Duodenal mucosa (tissue), 2 donors: ENCODE measurements around the gene UNC119.

ENCODE experiments used
- H3K27ac ChIP-seq: one replicate; pipeline ENCODE4 v1.7.0; 2013; ENCODE audit warnings: low read depth, low read length
- H3K27me3 ChIP-seq, 2 donors: one replicate each; pipeline ENCODE4 v1.7.0; 2013; ENCODE audit warnings: low read length in 2 of 2, control low read depth in 1 of 2; ENCODE audit not compliant: insufficient read depth in 2 of 2, control insufficient read depth in 1 of 2
- H3K36me3 ChIP-seq, 2 donors: one replicate each; pipeline ENCODE4 v1.7.0; 2013; ENCODE audit warnings: low read length in 2 of 2, control low read depth in 1 of 2; ENCODE audit not compliant: insufficient read depth in 2 of 2, control insufficient read depth in 1 of 2
- H3K4me1 ChIP-seq, 2 donors: one replicate each; pipeline ENCODE4 v1.7.0; 2013; ENCODE audit warnings: low read length in 2 of 2, control low read depth in 1 of 2; ENCODE audit not compliant: insufficient read depth in 2 of 2, control insufficient read depth in 1 of 2
- H3K4me3 ChIP-seq, 2 donors: one replicate each; pipeline ENCODE4 v1.7.0; 2013; ENCODE audit warnings: low read length in 2 of 2, low read depth in 1 of 2
- H3K9ac ChIP-seq, 2 donors: one replicate each; pipeline ENCODE4 v1.7.0; 2013; ENCODE audit warnings: low read length in 2 of 2, low read depth in 1 of 2
- H3K9me3 ChIP-seq, 2 donors: one replicate each; pipeline ENCODE4 v1.7.0; 2013; ENCODE audit warnings: low read length in 2 of 2, control low read depth in 1 of 2; ENCODE audit not compliant: control insufficient read depth in 1 of 2

The UNC119 gene

GRCh38 chr17:28509789-28510188, 42.6 kb downstream of the UNC119 start:
- H3K27ac ChIP-seq: no peak overlapping the region
- H3K9me3 ChIP-seq: no peaks in the 10 kb centered on the region
- H3K9ac ChIP-seq: no peak overlapping the region
- peaks cover 3 to 7% of the 10 kb centered on the region in 2 donors for H3K4me1 ChIP-seq
- H3K27me3 ChIP-seq: peaks cover 17 to 24% of the 10 kb centered on the region in 2 donors
- no peak overlapping the region for H3K4me3 ChIP-seq
- no peaks in the 10 kb centered on the region for H3K36me3 ChIP-seq

GRCh38 chr17:28508211-28508724, 44.2 kb downstream of the UNC119 start:
- H3K9me3 ChIP-seq: no peaks in the 10 kb centered on the region
- H3K4me3 ChIP-seq: no peak overlapping the region
- H3K9ac ChIP-seq: no peak overlapping the region
- no peaks in the 10 kb centered on the region for H3K4me1 ChIP-seq
- peaks cover 8 to 18% of the 10 kb centered on the region in 2 donors for H3K27me3 ChIP-seq
- H3K36me3 ChIP-seq: no peaks in the 10 kb centered on the region
- H3K27ac ChIP-seq: no peak overlapping the region

- peaks cover 8 to 18% of the 10 kb centered on the region in 2 donors for H3K27me3 ChIP-seq
- H3K36me3 ChIP-seq: no peaks in the 10 kb centered on the region
- H3K9ac ChIP-seq: no peak overlapping the region
- no peaks in the 10 kb centered on the region for H3K4me1 ChIP-seq
- no peak overlapping the region for H3K27ac ChIP-seq
- H3K9me3 ChIP-seq: no peaks in the 10 kb centered on the region
- no peak overlapping the region for H3K4me3 ChIP-seq
These were observed 44.7 kb downstream of the UNC119 start for GRCh38 chr17:28507567-28508203.

- no peak overlapping the region for H3K9ac ChIP-seq
- peaks cover 8 to 18% of the 10 kb centered on the region in 2 donors for H3K27me3 ChIP-seq
- no peaks in the 10 kb centered on the region for H3K36me3 ChIP-seq
- H3K9me3 ChIP-seq: no peaks in the 10 kb centered on the region
- H3K4me3 ChIP-seq: no peak overlapping the region
- H3K27ac ChIP-seq: no peak overlapping the region
- no peaks in the 10 kb centered on the region for H3K4me1 ChIP-seq
These were observed 45.5 kb downstream of the UNC119 start for GRCh38 chr17:28506763-28507487.

- peaks cover 8 to 18% of the 10 kb centered on the region in 2 donors for H3K27me3 ChIP-seq
- no peak within 1 kb of the TSS for H3K27ac ChIP-seq
These were observed 46.3 kb downstream of the UNC119 start, which contains the start of gene FOXN1 for GRCh38 chr17:28505986-28506665. FOXN1 (plus strand) TSS chr17:28506348; CDS start chr17:28523970, 17,622 bp downstream.

GRCh38 chr17:28503420-28503819, 49.0 kb downstream of the UNC119 start:
- Histone ChIP-seq H3K4me3 (no peak overlapping the region), H3K9me3 (no peaks in the 10 kb centered on the region), H3K36me3 (no peaks in the 10 kb centered on the region), H3K4me1 (peaks cover 14 to 19% of the 10 kb centered on the region in 2 donors), H3K9ac (no peak overlapping the region), H3K27ac (no peak overlapping the region), H3K27me3 (peaks cover 0 to 5% of the 10 kb centered on the region in 2 donors)

More at GRCh38 chr17:28505986-28506665, 46.3 kb downstream of the UNC119 start, which contains the start of gene FOXN1:
- no peaks in the 10 kb centered on the region for H3K4me1 ChIP-seq
- no peaks in the 10 kb centered on the region for H3K36me3 ChIP-seq
- H3K9ac ChIP-seq: no peak within 1 kb of the TSS
- H3K4me3 ChIP-seq: no peak within 1 kb of the TSS
- H3K9me3 ChIP-seq: no peaks in the 10 kb centered on the region

- Histone ChIP-seq H3K4me3 (no peak overlapping the region), H3K27me3 (no peaks in the 10 kb centered on the region), H3K27ac (no peak overlapping the region), H3K9me3 (no peaks in the 10 kb centered on the region), H3K4me1 (peaks cover 15 to 19% of the 10 kb centered on the region in 2 donors), H3K36me3 (no peaks in the 10 kb centered on the region), H3K9ac (no peak overlapping the region)
These were observed 50.8 kb downstream of the UNC119 start for GRCh38 chr17:28501421-28502284.

- Histone ChIP-seq H3K9me3 (no peaks in the 10 kb centered on the region), H3K27ac (no peak overlapping the region), H3K4me3 (no peak overlapping the region), H3K9ac (no peak overlapping the region), H3K4me1 (peaks cover 15 to 19% of the 10 kb centered on the region in 2 donors), H3K36me3 (peaks cover 0 to 6% of the 10 kb centered on the region in 2 donors), H3K27me3 (no peaks in the 10 kb centered on the region)
These were observed 51.6 kb downstream of the UNC119 start for GRCh38 chr17:28500712-28501379.

- no peak overlapping the region for H3K27ac ChIP-seq
- H3K9me3 ChIP-seq: no peaks in the 10 kb centered on the region
- no peak overlapping the region for H3K4me3 ChIP-seq
- H3K9ac ChIP-seq: no peak overlapping the region
- no peaks in the 10 kb centered on the region for H3K27me3 ChIP-seq
- H3K36me3 ChIP-seq: peaks cover 0 to 17% of the 10 kb centered on the region in 2 donors
- peaks cover 15 to 19% of the 10 kb centered on the region in 2 donors for H3K4me1 ChIP-seq
These were observed 52.6 kb downstream of the UNC119 start for GRCh38 chr17:28499684-28500357.
